ES-I3 (cell line): Measurements from ENCODE around the gene CLDN5.

ENCODE experiments used
- H3K36me3 ChIP-seq: 2 replicates; pipeline ENCODE4 v1.6.1; 2013; ENCODE audit warnings: mild to moderate bottlenecking, low read length, control low read depth, moderate library complexity; ENCODE audit not compliant: insufficient read depth
- H3K4me1 ChIP-seq: 2 replicates; pipeline ENCODE4 v1.6.1; 2013; ENCODE audit warnings: mild to moderate bottlenecking, control low read depth, low read length; ENCODE audit not compliant: insufficient read depth
- H3K9ac ChIP-seq: 2 replicates; pipeline ENCODE4 v1.6.1; 2013; ENCODE audit warnings: low read depth, mild to moderate bottlenecking, low read length, moderate library complexity
- H3K9me3 ChIP-seq: 2 replicates; pipeline ENCODE4 v1.6.1; 2013; ENCODE audit warnings: mild to moderate bottlenecking, low read length, moderate library complexity; ENCODE audit not compliant: control insufficient read depth, insufficient read depth

The CLDN5 gene

GRCh38 chr22:19524170-19525115 is at the start of gene CLDN5:
Gene CLDN5, minus strand, starts transcription at chr22:19524410. Its CDS starts 155 bp downstream, at chr22:19524255.
- no peaks in the 10 kb centered on the region for H3K9me3 ChIP-seq
- peak within 1 kb of the TSS; percentile 46 for H3K9ac ChIP-seq
- H3K36me3 ChIP-seq, result no peaks in the 10 kb centered on the region
- no peaks in the 10 kb centered on the region for H3K4me1 ChIP-seq

DNA sequence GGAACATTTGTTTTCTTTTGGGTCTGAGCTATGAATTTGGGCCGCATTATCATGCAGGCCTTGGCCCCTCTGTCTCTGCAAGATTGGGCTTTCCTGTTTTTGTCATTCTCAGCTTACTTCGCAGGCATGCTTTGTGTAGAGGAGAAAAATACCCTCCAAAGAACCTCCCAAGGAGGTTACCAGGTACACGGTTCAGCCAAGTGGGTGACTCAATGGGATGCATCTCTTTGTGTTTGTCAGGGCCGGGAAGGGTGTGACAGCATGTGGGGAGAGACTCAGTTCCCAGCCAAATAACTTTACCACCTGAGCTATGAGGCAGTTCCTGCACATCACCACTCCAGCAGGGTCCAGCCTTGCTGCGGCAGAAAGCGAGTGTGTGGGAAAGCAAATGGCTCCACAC is 47.8 kb upstream of the CLDN5 start:
- no peak overlapping the region for H3K9ac ChIP-seq
- no peaks in the 10 kb centered on the region for H3K36me3 ChIP-seq
- peaks cover 4% of the 10 kb centered on the region; the same call in 1 of the 2 replicates for H3K4me1 ChIP-seq

GRCh38 chr22:19571207-19571795 is 47.1 kb upstream of the CLDN5 start:
- Histone ChIP-seq H3K9ac (no peak overlapping the region), H3K4me1 (no peaks in the 10 kb centered on the region), H3K36me3 (no peaks in the 10 kb centered on the region), H3K9me3 (no peaks in the 10 kb centered on the region)

More for the DNA sequence above, 47.8 kb upstream of the CLDN5 start:
- no peaks in the 10 kb centered on the region for H3K9me3 ChIP-seq

- H3K9ac ChIP-seq, result no peak overlapping the region
- H3K4me1 ChIP-seq, result no peaks in the 10 kb centered on the region
- H3K36me3 ChIP-seq, result no peaks in the 10 kb centered on the region
- H3K9me3 ChIP-seq, result no peaks in the 10 kb centered on the region
Measured at GRCh38 chr22:19569976-19570375, 45.8 kb upstream of the CLDN5 start.

- Histone ChIP-seq H3K9me3 (no peaks in the 10 kb centered on the region), H3K36me3 (no peaks in the 10 kb centered on the region), H3K4me1 (no peaks in the 10 kb centered on the region), H3K9ac (no peak overlapping the region)
Measured at GRCh38 chr22:19569276-19569640, 45.0 kb upstream of the CLDN5 start.

- H3K9ac ChIP-seq, result no peak overlapping the region
- no peaks in the 10 kb centered on the region for H3K9me3 ChIP-seq
- H3K4me1 ChIP-seq, result no peaks in the 10 kb centered on the region
- no peaks in the 10 kb centered on the region for H3K36me3 ChIP-seq
Measured at GRCh38 chr22:19568337-19569275, 44.4 kb upstream of the CLDN5 start.

DNA sequence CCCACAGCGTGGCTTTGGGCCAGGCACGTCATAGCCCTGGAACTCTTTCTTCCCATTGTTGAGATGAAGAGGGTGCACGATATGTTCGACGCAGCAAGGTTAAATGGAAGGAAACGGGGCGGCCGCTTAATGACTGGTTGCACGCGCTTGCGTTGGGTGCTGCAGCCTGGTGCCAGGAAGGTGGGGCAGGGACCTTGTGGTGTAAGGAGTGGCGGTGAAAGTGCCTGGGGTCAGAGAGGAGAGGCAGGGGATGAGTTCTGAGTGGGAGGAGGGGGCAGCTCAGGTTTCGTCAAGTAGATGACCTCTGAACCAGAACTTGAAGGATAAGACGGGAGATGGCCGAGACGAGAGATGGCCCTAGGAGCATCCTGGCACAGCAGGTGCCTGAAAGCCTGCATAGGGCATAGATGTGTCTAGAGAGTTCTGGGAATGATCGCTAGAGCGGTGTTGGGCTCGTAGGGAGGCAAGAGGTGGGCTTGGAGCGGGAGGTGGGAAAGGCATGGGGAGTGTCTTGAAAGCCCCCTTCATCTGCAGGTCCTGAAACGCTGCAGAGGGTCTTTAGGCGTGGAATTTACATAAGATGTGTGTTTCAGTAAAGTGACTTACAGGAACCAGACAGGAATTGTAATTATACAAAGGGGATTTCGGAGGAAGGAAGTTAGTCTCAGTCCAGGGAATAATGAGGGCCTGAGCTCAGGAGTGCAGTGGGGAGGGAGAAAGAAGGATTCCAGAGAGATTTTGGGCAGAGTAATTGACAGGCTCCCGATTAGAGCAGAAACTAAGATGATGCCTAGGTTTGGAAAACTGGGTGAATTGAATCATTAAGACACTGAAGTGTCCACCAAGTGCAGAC is 43.2 kb upstream of the CLDN5 start:
- no peaks in the 10 kb centered on the region for H3K36me3 ChIP-seq
- H3K4me1 ChIP-seq, result no peaks in the 10 kb centered on the region
- H3K9me3 ChIP-seq, result no peaks in the 10 kb centered on the region
- no peak overlapping the region for H3K9ac ChIP-seq

DNA sequence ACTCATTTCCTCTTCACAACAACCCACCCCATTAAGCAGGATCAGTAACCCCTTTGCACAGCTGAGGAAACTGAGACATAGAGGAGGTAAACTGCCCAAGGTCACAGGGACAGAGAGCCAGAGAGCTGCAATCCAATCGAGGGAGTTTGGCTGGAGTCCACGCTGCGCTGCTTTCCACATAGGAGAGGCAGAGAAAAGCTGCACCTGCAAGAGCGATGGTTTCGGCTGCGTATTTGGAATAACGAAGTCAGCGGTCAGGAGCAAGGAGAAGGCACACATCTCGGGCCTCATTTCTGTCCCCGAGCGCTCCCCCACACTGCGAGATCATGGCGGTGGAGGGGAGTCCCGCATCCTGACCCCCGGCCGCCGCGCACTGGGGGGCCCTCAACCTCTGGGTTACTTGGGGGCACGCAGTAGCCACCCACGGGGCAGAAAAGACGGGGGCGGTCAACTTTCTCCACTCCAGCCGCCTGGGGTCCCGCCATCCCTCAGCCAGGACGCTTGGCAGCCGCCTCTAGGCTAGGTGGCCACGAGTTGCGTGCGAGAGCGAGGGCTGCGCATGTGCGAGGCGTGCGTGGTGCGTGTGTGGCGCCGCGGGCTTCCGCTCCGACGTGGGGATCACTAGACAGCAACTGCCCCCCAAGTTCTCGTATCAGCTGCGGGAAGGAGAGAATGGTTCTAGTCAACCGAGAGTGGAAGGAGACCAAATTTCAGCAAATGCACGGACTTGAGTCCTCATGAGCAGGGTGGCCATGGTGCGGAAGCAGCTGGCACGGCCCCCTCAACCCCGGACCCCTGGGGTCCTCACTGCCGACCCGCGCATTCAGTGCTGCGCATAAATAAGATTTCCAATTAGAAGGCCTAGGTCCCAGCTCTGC is 42.3 kb upstream of the CLDN5 start:
- no peaks in the 10 kb centered on the region for H3K9me3 ChIP-seq
- H3K9ac ChIP-seq, result no peak overlapping the region
- H3K36me3 ChIP-seq, result no peaks in the 10 kb centered on the region
- no peaks in the 10 kb centered on the region for H3K4me1 ChIP-seq

- Histone ChIP-seq H3K36me3 (no peaks in the 10 kb centered on the region), H3K9me3 (no peaks in the 10 kb centered on the region), H3K4me1 (no peaks in the 10 kb centered on the region), H3K9ac (no peak overlapping the region)
Measured at GRCh38 chr22:19565382-19566278, 41.4 kb upstream of the CLDN5 start.

GRCh38 chr22:19559956-19560355 is 35.7 kb upstream of the CLDN5 start:
- no peaks in the 10 kb centered on the region for H3K36me3 ChIP-seq
- 0 out of 2 replicates have a peak, but pooled peaks cover under 1% of the 10 kb centered on the region for H3K4me1 ChIP-seq
- no peak overlapping the region for H3K9ac ChIP-seq
- no peaks in the 10 kb centered on the region for H3K9me3 ChIP-seq

DNA sequence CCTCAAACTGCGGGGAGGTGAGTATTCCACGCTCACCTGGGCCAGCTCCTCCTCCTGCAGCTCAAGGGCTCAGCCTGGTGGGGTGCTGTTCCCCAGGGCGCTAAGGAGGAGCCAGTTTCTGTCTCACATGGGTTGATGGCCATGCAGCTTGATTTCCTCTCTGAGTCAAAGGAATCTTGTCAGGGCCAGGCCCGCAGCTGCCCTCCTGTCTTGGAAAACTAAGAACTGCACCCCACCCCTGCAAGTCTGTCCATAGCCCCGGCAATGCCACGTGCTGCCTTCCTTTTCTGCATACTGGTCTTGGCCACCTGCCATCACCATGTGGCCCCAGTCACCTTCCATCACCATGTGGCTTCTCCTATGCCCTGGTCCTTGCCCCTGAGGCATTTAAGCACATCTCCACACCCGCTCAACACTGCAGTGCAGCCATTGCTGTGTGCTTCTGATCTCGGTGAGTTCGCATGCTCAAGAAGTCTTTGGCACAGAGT is 35.2 kb upstream of the CLDN5 start:
- no peak overlapping the region for H3K9ac ChIP-seq
- no peaks in the 10 kb centered on the region for H3K9me3 ChIP-seq
- no peaks in the 10 kb centered on the region for H3K36me3 ChIP-seq
- H3K4me1 ChIP-seq, result 0 out of 2 replicates have a peak, but pooled peaks cover 6% of the 10 kb centered on the region

DNA sequence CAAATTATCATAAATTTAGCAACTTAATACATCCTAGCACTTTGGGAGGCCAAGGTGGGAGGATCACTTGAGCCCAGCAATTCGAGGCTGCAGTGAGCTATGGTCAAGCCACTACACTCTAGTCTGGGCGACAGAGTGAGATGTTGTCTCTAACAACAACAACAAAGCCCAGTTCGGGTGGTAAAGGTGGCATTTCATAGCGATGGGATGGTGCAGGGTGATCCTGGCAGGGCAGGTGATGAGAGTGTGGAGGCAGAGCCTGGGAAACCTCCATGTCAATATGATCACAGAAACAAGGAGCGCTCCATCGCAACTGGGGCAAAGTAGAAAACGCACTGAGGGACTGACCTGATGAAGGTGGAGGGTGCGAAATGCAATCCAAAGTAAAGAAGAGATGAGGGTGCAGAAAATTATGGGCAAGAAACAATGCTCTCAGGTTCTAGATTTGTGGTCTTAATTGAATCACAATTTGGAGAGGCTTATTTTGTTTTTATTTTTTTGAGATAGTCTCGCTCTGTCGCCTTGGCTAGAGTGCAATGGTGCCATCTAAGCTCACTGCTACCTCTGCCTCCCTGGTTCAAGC is 32.8 kb upstream of the CLDN5 start:
- 0 out of 2 replicates have a peak, but pooled peaks cover 7% of the 10 kb centered on the region for H3K4me1 ChIP-seq
- H3K9ac ChIP-seq, result no peak overlapping the region
- H3K36me3 ChIP-seq, result no peaks in the 10 kb centered on the region
- peaks cover 3% of the 10 kb centered on the region for H3K9me3 ChIP-seq
